ENCODE data around the gene PTF1A. TPM values are rescaled to one million over a fixed set of nuclear protein-coding genes. Genes with fewer than 3 reads are reported as not detected.

PTF1A gene
- total and polyA plus RNA-seq, 7 donors, result not detected

GRCh38 chr10:23171232-23171876 lies 20.8 kb upstream of the PTF1A start:
- H3K4me1 ChIP-seq, result no peaks in the 10 kb centered on the region
- no peak overlapping the region for H3K27ac ChIP-seq
- H3K36me3 ChIP-seq (ENCODE audit: insufficient read depth in 1 of 2, low read depth in 1 of 2), result no peaks in the 10 kb centered on the region
- no peak overlapping the region for H3K4me3 ChIP-seq
- no peak for TF ChIP-seq CTCF (IDR thresholded peaks at IDR 0.05)
- 9 to 12% (median 10%) methylated on average over 26 of the region's 26 CpGs for WGBS, 3 donors
- no peaks in the 10 kb centered on the region for H3K9me3 ChIP-seq
- intact Hi-C loops (cut with DNase I), result no loop called here
- ATAC-seq (no peak), DNase-seq (no peak)
- peaks cover 2 to 84% (median 23%) of the 10 kb centered on the region in 3 donors for H3K27me3 ChIP-seq (ENCODE audit: insufficient read depth in 3 of 3, low read length in 2 of 3)

GRCh38 chr10:23172429-23173213 lies 19.5 kb upstream of the PTF1A start:
- ATAC-seq (no peak), DNase-seq (no peak)
- intact Hi-C loops (cut with DNase I), result no loop called here

GRCh38 chr10:23173214-23174073 lies 18.7 kb upstream of the PTF1A start:
- Histone ChIP-seq H3K27me3 (ENCODE audit: insufficient read depth in 3 of 3, low read length in 2 of 3) (peaks cover 2 to 89% (median 23%) of the 10 kb centered on the region in 3 donors), H3K27ac (no peak overlapping the region), H3K9me3 (no peaks in the 10 kb centered on the region), H3K4me1 (no peaks in the 10 kb centered on the region), H3K4me3 (peak overlapping the region; percentile 57), H3K36me3 (ENCODE audit: insufficient read depth in 1 of 2, low read depth in 1 of 2) (no peaks in the 10 kb centered on the region)
- WGBS, 3 donors, result 0 to 3% (median 1%) methylated on average over 81 to 82 of the region's 82 CpGs
- intact Hi-C loops (cut with DNase I), result no loop called here
- ATAC-seq (no peak), DNase-seq (no peak)
- no peak for TF ChIP-seq CTCF (IDR thresholded peaks at IDR 0.05)

More at GRCh38 chr10:23172429-23173213, 19.5 kb upstream of the PTF1A start:
- WGBS, 3 donors, result 1 to 3% (median 2%) methylated on average over 34 to 41 of the region's 41 CpGs
- Histone ChIP-seq H3K36me3 (ENCODE audit: insufficient read depth in 1 of 2, low read depth in 1 of 2) (no peaks in the 10 kb centered on the region), H3K27ac (no peak overlapping the region), H3K4me1 (no peaks in the 10 kb centered on the region), H3K27me3 (ENCODE audit: insufficient read depth in 3 of 3, low read length in 2 of 3) (peaks cover 2 to 89% (median 23%) of the 10 kb centered on the region in 3 donors), H3K9me3 (no peaks in the 10 kb centered on the region), H3K4me3 (peak overlapping the region; percentile 57)
- no peak for TF ChIP-seq CTCF (IDR thresholded peaks at IDR 0.05)

- intact Hi-C loops (cut with DNase I), result no loop called here
- WGBS, 3 donors, result 2% methylated on average over 56 to 88 of the region's 88 CpGs
- no peaks in the 10 kb centered on the region for H3K4me1 ChIP-seq
- peak overlapping the region; percentile 57 for H3K4me3 ChIP-seq
- no peaks in the 10 kb centered on the region for H3K36me3 ChIP-seq (ENCODE audit: insufficient read depth in 1 of 2, low read depth in 1 of 2)
- TF ChIP-seq CTCF (IDR thresholded peaks at IDR 0.05), result no peak
- H3K9me3 ChIP-seq, result no peaks in the 10 kb centered on the region
- ATAC-seq (no peak), DNase-seq (no peak)
- peaks cover 2 to 92% (median 23%) of the 10 kb centered on the region in 3 donors for H3K27me3 ChIP-seq (ENCODE audit: insufficient read depth in 3 of 3, low read length in 2 of 3)
- H3K27ac ChIP-seq, result no peak overlapping the region
Measured at GRCh38 chr10:23174074-23174976, 17.8 kb upstream of the PTF1A start.

Data from psoas muscle (tissue), 8 donors.